ENCODE results near the gene GPANK1. TPM values are rescaled to one million over a fixed set of nuclear protein-coding genes. Genes with fewer than 3 reads are reported as not detected.
A peak's percentile ranks its signal among the peaks of the same experiment; 100 is the strongest.

Gene GPANK1
- total RNA-seq, 1 donor from 2014 or later, result 8.9 TPM

DNA sequence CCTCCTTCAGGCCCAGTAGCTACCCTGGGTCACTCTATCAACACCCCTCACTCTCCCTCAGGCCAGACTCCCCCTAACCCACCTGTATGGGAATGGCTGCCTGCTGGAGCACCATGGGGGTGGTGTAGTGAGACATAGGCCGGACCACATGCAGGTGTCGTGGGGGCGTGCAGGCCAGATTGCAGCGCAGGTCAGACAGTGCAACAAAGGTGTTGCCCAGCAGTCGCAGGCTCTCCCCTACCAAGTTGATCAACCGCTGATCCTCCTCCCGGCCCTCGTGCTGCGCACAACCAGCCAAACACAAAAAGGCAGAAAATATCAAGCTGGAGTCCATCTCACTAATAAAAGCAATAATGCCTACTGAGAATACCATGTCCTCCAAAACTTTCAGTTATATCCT lies 19.5 kb downstream of the GPANK1 start:
- no peak for DNase-seq (ENCODE audit: low spot score)
- Mint-ChIP-seq H3K27ac (ENCODE audit: unreplicated experiment) (peak overlapping the region; percentile 42), H3K4me1 (ENCODE audit: unreplicated experiment) (peaks cover 4% of the 10 kb centered on the region), H3K36me3 (ENCODE audit: low read depth, unreplicated experiment) (peaks cover 40% of the 10 kb centered on the region), H3K4me3 (ENCODE audit: unreplicated experiment) (peak overlapping the region; percentile 79), H3K9me3 (ENCODE audit: unreplicated experiment) (no peaks in the 10 kb centered on the region), H3K27me3 (ENCODE audit: unreplicated experiment) (peaks cover 2% of the 10 kb centered on the region)
- TF ChIP-seq, protein P1, sequence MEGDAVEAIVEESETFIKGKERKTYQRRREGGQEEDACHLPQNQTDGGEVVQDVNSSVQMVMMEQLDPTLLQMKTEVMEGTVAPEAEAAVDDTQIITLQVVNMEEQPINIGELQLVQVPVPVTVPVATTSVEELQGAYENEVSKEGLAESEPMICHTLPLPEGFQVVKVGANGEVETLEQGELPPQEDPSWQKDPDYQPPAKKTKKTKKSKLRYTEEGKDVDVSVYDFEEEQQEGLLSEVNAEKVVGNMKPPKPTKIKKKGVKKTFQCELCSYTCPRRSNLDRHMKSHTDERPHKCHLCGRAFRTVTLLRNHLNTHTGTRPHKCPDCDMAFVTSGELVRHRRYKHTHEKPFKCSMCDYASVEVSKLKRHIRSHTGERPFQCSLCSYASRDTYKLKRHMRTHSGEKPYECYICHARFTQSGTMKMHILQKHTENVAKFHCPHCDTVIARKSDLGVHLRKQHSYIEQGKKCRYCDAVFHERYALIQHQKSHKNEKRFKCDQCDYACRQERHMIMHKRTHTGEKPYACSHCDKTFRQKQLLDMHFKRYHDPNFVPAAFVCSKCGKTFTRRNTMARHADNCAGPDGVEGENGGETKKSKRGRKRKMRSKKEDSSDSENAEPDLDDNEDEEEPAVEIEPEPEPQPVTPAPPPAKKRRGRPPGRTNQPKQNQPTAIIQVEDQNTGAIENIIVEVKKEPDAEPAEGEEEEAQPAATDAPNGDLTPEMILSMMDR (IDR thresholded peaks at IDR 0.05; ENCODE audit: unreplicated experiment), result no peak

DNA sequence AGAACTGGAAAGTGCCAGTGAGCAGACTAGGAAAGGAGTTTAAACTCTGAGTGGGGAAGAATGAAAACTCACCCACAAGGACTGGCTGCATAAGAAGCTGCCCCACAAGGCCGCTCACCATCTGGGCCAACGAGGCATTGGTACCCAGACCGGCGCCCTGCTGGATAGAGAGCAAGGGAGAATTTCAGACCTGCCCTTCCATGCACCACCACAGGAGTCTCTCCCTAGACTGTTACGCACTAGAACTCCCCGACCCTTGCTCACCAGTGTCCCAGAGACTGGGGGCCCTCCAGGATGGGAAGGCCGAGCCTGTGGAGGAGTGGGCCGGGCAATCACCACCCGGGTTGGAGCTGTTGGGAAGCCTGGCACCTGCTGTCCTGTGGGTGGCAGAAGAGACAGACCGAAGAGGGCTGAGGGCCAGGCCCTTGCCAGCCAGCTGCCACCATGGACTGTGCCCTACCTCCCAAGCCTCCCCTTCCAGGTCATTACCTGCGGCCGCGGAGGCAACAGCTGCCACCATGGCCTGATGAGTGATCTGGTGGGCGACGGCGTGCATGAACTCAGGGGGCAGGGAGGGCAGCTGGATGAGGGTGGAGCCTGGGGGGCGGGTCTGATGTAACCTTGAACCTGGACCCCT lies 20.9 kb downstream of the GPANK1 start:
- no peaks in the 10 kb centered on the region for H3K9me3 Mint-ChIP-seq (ENCODE audit: unreplicated experiment)
- TF ChIP-seq, protein P1 (IDR thresholded peaks at IDR 0.05; ENCODE audit: unreplicated experiment), result no peak
- no peak for DNase-seq (ENCODE audit: low spot score)
- no peaks in the 10 kb centered on the region for H3K27me3 Mint-ChIP-seq (ENCODE audit: unreplicated experiment)
- H3K4me1 Mint-ChIP-seq (ENCODE audit: unreplicated experiment), result peaks cover 2% of the 10 kb centered on the region
- no peak overlapping the region for H3K4me3 Mint-ChIP-seq (ENCODE audit: unreplicated experiment)
- no peak overlapping the region for H3K27ac Mint-ChIP-seq (ENCODE audit: unreplicated experiment)
- H3K36me3 Mint-ChIP-seq (ENCODE audit: low read depth, unreplicated experiment), result peaks cover 37% of the 10 kb centered on the region

DNA sequence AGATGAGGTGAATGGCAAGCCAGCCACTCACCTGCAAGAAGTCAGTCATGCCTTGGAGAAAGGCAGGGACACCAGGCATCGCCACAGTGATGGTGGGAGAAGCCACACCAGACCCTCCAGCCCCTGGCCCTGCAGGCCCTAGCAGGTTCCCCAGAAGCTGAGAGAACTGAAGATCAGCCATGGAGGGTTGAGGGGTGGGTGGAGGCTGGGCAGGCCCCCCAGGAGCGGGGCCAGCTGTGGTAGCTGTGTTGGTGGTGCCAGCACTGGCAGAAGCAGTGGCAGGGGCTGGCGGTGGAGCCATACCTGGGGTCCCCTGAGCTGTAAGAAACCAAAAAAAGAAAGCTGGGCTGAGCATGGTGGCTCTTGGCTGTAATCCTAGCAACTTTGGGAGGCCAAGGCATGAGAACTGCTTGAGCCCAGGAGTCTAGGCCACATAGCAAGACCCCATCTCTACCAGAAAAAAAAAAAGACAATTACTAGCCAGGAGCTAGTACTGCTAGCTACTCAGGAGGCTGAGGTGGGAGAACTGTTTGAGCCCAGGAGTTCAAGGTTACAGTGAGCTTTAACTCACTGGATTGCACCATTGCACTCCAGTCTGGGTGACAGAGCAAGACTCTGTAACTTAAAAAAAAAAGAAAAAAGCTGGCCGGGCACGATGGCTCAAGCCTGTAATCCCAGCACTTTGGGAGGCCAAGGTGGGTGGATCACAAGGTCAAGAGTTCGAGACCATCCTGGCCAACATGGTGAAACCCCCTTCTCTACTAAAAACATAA lies 21.8 kb downstream of the GPANK1 start:
- peaks cover 3% of the 10 kb centered on the region for H3K27me3 Mint-ChIP-seq (ENCODE audit: unreplicated experiment)
- peaks cover 34% of the 10 kb centered on the region for H3K36me3 Mint-ChIP-seq (ENCODE audit: low read depth, unreplicated experiment)
- TF ChIP-seq, protein P1 (IDR thresholded peaks at IDR 0.05; ENCODE audit: unreplicated experiment), result no peak
- H3K9me3 Mint-ChIP-seq (ENCODE audit: unreplicated experiment), result no peaks in the 10 kb centered on the region
- H3K4me1 Mint-ChIP-seq (ENCODE audit: unreplicated experiment), result peaks cover 2% of the 10 kb centered on the region
- H3K27ac Mint-ChIP-seq (ENCODE audit: unreplicated experiment), result no peak overlapping the region
- no peak for DNase-seq (ENCODE audit: low spot score)
- H3K4me3 Mint-ChIP-seq (ENCODE audit: unreplicated experiment), result no peak overlapping the region

DNA sequence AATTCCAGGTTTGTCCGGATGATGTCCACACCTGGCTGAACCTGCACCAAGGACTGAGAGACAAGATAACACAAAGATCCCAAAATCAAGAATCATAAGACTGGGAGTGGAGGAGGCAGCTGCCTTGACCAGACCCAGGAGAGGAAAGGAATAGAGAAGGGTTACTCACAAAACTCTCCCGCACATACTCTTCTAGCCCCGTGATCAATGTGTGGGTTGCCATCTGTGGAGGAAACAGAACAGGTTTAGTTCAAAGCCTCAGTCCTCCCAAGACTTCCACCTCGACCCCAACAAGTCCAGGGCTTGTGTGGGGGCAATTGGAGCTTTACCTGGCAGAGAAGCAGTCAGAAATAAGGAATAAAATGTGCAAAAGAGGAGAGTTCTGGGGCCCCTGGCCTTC lies 23.4 kb downstream of the GPANK1 start:
- H3K27ac Mint-ChIP-seq (ENCODE audit: unreplicated experiment), result no peak overlapping the region
- no peaks in the 10 kb centered on the region for H3K9me3 Mint-ChIP-seq (ENCODE audit: unreplicated experiment)
- no peak for DNase-seq (ENCODE audit: low spot score)
- peaks cover 5% of the 10 kb centered on the region for H3K27me3 Mint-ChIP-seq (ENCODE audit: unreplicated experiment)
- TF ChIP-seq, protein P1 (IDR thresholded peaks at IDR 0.05; ENCODE audit: unreplicated experiment), result no peak
- peak overlapping the region; percentile 25 for H3K4me3 Mint-ChIP-seq (ENCODE audit: unreplicated experiment)
- peaks cover 2% of the 10 kb centered on the region for H3K4me1 Mint-ChIP-seq (ENCODE audit: unreplicated experiment)
- peaks cover 34% of the 10 kb centered on the region for H3K36me3 Mint-ChIP-seq (ENCODE audit: low read depth, unreplicated experiment)

DNA sequence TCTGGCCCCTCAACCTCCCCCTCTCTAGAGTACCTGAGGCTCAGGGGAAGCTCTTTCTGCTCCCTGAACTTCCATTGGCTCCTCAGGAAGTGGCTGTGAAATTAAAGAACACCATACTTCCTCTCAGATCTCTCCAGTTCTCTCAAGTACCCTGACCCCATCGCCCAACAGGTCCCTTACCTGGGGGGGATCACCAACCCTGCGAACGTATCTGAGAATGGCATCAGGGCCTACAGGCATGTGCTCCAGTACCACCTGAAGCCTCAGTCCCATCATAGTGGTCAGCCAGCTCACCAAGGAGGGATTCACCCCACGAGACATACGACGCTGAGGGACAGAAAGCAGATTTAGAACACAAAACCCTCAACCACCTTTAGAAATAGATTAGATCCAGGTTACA lies 24.2 kb downstream of the GPANK1 start:
- Mint-ChIP-seq H3K4me3 (ENCODE audit: unreplicated experiment) (peak overlapping the region; percentile 25), H3K27ac (ENCODE audit: unreplicated experiment) (no peak overlapping the region), H3K4me1 (ENCODE audit: unreplicated experiment) (peaks cover 2% of the 10 kb centered on the region), H3K27me3 (ENCODE audit: unreplicated experiment) (peaks cover 8% of the 10 kb centered on the region), H3K9me3 (ENCODE audit: unreplicated experiment) (no peaks in the 10 kb centered on the region), H3K36me3 (ENCODE audit: low read depth, unreplicated experiment) (peaks cover 36% of the 10 kb centered on the region)
- no peak for DNase-seq (ENCODE audit: low spot score)
- TF ChIP-seq, protein P1 (IDR thresholded peaks at IDR 0.05; ENCODE audit: unreplicated experiment), result no peak

Data from endothelial cell (in vitro differentiated cells).